Limb (tissue), 2 donors: Measurements from ENCODE around the gene TOB1.

Experiments used
- DNase-seq, 2 donors: peaks; one replicate each; pipeline ENCODE4 v3.0.0-alpha.2; 2016; ENCODE audit errors: extremely low spot score in 2 of 2

The TOB1 gene

DNA sequence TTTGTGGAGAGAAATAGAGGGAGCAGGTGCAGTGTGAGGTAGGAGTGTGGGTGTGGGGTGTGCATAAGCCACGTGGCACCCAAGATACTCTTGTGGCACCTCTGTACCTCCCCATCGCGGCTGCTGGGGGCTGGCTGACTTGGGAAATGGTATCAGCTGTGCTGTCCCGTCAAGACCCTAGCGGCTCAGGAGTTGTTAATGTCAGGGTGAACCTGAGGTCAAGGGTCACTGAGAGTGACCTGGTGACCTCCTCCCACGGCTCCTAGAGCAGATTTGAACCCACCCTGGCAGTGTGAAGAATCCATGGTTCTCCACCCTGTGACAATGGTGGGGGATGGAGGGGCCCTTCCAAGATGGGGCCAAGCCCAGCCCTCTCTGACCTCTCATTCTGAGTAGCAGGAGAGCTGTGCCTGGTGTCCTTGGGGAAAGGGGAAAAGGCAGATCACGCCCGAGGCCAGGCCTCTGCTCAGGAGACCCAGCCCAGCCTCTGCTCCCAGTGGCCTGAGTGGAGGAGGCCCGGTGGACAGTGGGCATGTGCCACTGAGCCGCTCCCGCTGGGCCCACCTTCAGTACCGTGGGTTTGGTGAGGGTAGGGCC, 33.8 kb downstream of the TOB1 start:
- no peak for DNase-seq

DNA sequence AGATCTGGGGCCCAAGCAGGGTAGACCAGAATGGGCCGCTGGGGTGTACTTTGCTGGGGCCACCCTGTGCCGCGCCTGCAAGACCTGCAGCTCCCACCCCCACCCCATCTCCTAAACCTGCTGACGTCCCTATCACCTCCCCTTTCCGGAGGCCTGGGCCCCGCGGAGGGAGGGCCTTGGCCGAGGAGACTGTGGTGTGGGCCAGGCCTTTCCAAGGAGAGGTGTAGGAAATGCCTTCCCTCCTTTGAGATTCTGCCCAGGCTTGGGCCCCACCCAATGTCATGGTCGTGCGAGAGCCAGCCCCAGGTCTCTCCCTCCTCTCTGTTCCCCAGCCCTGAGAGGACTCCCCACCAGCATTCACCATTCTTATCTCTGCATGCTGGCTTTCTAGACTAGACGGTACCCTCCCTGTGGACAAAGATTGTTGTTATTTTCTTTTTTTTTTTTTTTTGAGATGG, 34.7 kb downstream of the TOB1 start:
- DNase-seq: peak; percentile 73 to 86

DNA sequence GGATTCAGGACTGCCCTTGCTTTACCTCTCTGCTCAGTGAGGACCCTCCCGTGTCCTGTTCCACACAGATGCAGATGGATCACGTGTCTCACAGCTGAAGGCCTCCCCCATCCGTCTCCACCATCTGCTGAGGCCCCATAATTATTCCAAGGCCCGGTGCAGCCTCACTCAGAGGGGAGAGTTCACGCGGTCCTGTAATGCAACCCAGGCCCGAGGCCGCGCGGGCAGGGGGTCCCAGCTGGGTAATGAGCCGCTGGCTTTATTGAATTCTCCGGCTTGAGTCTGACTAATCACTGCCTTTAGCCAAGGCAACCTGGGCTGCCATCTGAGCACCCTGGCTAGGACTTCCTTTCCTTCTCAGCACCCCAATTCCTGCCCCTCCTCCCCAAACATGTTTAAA, 35.2 kb downstream of the TOB1 start:
- DNase-seq: peak; percentile 67 to 84

DNA sequence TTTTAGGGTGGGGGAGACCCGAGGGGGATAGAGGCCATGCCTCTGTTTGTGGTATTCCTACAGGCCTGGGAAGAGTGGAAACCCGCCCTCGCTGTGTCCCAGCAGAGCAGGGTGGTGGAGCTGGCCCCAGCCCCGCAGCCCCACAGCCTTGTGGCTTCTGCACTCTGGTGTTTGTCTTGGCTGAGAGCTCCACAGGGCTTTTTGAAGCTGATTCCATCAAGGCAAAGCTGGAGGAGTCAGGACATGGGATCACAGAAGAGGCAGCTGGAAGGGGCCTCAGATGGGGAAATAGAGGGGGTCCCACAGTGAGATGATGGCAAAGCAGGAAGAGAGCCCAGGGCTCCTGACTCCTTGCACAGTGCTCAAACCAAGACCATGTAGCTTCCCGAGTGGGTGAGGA, 35.8 kb downstream of the TOB1 start:
- DNase-seq: peak in 1 of 2 donors; percentile 65

DNA sequence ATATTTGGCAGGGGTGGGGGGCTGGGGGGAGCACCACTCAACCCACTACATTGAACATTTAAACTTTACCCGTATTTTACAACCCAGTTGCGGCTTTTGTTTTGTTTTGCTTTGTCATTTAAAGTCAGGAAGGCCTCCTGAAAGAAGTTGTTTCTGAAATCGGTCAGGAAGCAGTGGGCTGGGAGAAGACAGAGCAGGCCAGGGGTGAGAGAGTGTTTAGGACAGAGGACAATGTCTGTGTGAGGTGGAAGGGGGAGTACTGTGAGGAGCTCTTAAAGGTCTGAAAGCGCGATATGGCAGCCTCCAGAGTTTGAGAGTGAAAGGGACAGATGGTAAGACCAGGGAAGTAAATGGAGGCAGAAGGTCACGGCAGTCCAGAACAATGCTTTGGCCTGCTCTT, 36.8 kb downstream of the TOB1 start:
- DNase-seq: no peak

DNA sequence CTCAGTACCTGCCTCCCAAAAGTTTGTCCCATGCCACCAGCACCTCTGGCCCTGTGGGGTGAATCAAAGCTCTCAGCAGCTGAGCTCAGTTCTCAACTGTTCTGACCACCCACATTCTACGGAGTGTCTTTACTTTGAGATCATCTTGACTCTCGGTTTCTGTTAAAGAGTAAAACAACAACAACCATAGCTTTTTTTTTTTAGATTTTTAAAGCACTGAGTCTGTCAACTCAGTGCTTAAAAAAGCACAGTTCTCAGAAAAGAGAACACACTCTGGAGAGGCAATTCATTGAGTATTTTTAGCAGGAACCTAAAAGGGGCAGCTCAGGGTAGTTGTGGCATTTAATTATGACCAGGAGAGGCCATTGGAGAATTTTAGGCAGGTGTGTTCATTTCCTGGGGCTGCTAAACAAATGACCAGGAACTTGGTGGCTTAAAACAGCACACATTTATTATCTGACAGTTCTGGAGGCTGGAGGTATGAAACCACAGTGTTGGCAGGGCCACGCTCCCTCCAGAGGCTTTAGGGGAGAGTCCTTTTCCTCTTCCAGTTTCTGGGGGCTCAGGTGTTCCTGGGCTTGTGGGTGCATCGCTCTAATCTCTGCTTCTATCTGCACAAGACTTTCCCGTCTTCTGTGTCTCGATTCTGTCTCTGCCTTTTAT, 37.5 kb downstream of the TOB1 start:
- no peak for DNase-seq

DNA sequence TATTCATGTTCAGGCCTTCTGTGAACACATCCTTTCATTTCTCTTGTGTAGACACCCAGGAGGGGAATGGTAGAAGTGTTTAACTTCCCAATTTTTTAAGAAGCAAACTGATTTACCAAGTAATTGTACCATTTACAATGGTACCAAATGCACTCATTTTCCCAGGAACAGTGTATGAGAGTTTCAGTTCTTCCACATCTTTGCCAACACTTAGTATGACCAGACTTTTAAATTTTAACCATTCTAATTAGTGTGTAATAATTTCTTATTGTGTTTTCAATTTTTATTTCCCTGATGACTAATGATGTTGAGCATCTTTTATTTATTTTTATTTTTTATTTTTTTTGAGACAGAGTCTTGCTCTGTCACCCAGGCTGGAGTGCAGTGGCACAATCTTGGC, 41.0 kb downstream of the TOB1 start:
- DNase-seq: no peak

DNA sequence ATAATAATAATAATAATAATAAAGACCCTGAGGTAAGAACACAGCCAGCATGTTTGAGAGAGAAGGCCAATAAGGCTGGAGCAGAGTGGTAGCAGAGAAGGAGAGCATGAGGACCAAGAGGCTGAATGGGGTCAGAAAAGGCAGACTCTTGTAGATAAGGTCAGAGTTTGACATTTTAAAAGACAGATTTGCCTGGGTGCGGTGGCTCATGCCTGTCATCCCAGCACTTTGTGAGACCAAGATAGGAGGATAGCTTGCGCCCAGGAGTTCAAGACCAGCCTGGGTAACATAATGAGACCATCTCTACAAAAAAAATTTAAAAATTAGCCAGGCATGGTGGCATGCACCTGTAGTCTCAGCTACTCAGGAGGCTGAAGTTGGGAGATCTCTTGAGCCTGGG, 41.7 kb downstream of the TOB1 start:
- no peak for DNase-seq

DNA sequence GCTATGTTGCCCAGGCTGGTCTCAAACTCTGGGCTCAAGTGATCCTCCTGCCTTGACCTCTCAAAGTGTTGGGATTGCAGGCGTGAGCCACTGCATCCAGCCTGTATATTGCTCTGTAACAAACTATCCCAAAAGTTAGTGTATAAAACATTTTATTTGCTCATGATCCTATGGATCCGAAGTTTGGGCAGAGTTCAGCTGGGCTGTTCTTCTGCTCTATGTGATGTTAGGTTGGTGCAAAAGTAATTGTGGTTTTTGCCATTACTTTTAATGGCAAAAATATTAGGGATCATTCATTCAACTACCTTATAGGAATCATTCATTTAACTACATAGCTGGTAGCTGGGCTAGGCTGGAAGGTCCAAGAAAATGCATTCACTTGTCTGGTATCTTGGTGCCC, 43.6 kb downstream of the TOB1 start:
- no peak for DNase-seq

DNA sequence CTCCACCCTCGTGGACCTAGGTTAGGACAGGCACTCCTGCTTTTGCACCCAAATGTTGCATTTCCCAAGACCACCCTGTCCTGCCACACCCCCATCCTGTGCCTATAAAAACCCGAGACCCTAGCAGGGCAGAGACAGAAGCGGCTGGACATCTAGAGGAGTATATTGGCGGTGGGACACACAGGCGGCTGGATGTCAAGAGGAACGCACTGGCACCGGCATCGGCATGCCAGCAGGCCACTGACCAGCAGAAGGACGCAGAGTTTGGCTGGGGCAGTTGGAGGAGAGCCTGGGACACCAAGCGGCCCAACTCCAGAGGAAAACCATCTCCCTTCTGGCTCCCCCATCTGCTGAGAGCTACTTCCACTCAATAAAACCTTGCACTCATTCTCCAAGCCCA, 45.5 kb downstream of the TOB1 start:
- no peak for DNase-seq

DNA sequence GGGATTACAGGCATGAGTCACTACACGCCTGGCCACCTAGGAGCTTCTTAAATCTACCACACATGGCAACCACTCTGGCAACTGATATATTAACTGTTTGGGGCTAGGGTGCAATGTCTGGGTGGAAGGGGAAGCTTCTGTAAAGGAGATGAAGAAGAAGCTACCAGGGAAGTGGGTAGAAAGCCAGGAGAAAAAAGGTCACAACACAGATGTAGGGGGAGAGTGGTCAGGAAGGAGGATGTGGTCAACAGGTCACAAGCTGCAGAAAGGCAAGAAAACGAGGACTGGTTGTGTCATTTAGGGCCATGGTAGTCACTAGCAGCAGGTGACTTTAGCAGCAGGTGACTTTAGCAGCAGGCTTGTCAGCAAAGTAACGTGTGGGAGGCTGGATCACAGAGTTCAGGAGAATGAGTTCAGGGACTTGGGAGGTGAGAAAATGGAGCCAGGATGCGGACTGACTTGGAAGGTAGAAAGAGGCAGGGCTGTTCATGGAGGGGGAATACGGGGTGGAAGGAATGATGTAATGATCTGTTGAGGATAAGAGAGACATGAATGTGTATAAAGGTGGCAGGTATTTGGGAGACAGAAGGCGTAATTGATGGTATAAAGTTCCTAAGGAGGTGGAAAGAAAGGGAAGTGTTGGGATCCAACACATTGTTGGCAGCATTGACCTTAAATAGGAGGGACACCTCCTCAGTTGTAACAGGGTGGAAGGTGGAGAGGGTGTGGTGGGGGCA, 47.1 kb downstream of the TOB1 start:
- DNase-seq: no peak

DNA sequence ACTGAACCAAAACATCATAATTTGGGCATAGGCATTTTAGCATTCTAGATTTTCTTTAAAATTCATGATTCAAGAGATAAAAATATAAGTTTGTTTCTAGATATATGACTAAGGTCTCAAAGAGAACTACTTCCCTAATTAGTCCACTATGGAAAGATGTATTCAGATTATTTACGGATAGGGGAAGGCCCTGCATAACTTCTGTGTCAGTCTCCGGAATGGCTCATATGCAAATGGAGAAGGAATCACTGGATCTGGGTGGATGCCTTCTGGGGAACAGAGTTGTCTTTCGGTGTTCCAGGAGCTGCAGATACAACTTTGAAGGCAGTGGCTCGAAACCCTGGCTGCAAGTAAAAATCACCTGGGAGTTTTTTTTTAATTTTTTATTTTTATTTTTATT, 47.9 kb downstream of the TOB1 start:
- no peak for DNase-seq

DNA sequence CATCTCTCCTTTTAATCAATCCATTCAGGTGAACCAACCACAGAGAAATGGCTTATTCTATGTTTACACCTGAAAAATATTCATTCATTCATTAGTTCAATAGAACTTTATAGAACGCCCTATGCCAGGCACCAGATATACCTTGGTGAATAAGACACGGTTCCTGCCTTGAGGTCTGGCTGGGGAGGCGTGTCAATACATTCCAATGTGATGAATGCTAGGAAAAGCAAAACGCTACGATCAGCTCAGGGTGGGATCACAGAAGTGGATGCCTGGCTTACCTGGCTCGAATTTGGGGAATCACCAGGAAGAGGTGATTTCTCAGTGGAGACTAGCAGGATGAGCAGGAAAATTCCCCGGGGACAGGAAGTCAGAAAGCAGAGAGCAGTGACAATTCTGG, 48.3 kb downstream of the TOB1 start:
- DNase-seq: no peak

DNA sequence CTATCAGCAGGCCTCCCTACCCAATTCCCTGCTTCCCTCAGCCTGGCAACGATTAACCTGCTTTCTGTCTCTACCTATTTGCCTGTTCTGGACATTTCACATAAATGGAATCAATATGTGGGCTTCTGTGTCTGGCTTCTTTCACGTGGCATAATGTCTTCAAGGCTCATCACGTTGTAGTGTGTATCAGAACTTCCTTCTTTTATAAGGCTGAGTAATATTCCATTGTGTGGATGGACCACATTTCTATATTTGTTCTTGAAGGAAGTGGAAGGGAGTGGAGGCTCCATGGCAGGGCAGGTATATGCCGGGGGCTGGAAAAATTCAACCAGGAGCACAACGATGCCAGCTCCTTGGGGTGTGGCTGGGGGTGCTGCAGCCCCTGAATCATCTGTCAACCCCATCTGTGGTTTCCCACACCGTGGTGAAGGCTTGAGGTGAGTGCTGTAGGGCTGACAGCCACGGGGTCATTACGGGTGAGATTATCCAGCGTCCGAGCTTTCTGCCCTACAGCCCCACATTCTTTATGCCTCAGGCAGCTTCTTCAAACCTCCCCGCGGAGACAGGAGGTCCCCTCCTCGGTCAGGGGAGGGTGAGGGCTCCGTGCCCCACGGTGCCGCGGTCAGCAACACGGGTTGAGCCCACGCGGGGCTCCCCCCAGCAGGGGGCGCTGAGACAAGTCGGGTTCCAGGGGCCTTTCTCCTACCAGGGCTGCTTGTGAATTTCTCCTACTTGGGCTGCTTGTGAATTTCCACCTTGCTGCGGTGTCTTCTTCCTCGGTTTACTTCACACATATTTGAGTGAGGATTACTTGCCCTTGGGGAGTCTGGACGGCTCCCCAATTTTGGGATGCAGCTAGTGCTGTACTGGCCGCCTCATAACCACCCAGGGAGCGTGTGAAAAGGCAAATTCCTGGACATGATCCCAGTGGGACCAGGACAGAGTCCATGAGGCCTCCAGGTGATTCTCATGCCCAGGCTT, 49.1 kb downstream of the TOB1 start:
- no peak for DNase-seq

DNA sequence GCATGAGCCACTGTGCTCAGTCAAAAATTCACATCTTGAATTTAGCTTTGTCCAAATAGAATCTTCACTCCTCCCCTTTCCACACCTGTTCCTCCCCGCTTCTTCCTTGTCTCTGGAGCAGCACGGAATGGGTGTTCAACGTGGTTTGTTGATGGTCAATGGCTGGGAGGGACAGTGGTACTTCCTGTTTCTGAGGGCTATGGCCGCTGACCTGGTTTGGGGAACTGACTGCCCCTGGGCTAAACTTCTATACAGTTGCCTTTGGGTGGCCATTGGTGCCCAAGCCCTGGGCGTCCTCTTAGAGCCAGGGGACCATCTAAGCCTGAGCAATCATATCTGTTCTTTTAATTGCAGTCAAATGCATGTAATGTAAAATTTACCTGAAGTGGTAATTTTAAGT, 49.9 kb downstream of the TOB1 start:
- DNase-seq: no peak

DNA sequence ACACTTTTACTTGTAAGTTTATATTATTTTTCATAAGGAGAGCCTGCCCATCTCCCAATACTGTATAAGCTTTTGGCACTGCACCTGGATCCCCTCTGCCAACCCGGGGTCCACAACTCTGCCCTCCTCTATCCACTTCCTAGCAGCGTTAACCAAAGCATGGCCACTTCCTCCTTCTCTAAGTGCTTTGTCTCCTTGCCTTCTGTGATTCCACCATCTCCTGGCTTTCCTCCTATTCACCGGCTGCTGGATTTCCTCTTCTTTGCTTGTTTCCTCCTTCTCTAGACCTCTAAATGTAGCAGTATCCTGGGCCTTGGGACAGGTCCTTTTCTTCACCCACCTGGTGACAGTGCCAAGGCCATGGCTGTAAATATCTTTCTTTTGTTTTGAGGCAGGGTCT, 50.8 kb downstream of the TOB1 start:
- DNase-seq: no peak

DNA sequence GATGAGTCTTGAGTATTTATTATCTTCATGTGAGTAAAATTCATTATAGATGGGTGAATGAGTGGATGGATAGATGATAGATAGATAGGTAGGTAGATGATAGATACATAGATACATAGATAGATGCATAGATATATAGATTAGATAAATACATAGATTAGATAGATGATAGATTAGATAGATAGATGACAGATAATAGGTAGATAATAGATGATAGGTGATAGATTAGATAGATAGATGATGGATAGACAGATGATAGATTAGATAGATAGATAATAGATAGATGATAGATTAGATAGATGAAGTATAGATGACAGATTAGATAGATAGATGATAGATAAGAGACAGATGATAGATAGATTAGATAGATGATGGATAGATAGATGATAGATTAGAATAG, 52.6 kb downstream of the TOB1 start:
- no peak for DNase-seq
